Pulmonary artery endothelial cell (primary cell): Measurements from ENCODE around the gene CEP295NL. TPM values are rescaled to one million over a fixed set of nuclear protein-coding genes. Genes with fewer than 3 reads are reported as not detected.
"Not testable (repeated sequence)": the region's sequence is repeated elsewhere in the genome, so short reads cannot be mapped to it uniquely, and the experiment has no call there.

Experiments
- DNase-seq: peaks from one replicate; pipeline ENCODE4 v3.0.0-alpha.2; 2011; ENCODE audit warnings: low read depth, low spot score
- total RNA-seq: library from RNA; depleted of rRNA; stranded (reverse); fragments of >200 nt; gene quantifications from 2 replicates; pipeline ENCODE4 v1.2.3, GENCODE V29; 2014

CEP295NL gene
- total RNA-seq, 1 donor from 2014 or later = 0.73 TPM

DNA sequence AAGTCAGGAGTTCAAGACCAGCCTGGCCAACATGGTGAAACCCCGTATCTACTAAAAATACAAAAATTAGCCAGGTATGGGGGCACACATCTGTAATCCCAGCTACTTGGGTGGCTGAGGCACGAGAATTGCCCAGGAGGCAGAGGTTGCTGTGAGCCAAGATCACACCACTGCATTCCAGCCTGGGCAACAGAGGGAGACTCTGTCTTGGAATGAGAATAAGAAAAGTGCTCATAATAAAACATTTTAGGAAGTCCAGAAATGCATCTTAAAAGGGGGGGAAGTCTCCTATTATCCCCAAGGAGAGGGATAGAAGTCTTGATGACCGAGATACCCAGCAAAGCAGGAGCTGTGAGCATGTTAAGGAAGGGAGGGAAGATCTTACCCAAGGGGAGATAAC, 36.0 kb downstream of the CEP295NL start:
- DNase-seq = not testable (repeated sequence)

DNA sequence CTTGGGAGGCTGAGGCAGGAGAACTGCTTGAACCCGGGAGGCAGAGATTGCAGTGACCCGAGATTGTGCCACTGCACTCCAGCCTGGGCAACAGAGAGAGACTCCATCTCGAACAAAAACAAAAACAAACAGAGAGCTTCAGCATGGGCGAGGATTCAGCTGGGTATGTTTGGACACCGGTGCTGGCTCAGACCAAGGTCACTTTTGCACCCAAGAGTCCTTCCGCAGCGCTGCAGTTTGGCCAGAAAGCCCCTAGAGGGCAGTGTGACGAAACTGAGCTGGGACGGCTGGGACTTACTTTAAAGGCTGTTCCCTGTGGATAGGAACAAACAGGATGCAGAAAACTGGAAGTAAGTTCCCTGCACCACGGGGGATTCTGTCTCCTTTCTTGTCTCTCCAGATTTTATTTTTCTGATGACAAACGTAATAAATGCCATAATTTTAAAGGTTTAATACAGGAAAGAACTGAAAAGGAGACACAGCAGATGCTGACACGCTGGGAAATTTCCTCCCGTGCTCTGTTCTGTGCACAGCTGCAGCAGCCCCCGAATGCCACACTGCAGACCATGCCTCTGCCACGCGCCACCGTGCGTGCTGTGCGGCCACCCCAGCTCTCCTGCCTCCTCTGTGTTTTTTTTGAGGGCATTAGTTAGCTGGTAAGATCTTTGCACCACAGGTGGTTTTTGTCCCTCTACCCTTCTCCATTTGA, 37.2 kb downstream of the CEP295NL start:
- peak; percentile 49 for DNase-seq

DNA sequence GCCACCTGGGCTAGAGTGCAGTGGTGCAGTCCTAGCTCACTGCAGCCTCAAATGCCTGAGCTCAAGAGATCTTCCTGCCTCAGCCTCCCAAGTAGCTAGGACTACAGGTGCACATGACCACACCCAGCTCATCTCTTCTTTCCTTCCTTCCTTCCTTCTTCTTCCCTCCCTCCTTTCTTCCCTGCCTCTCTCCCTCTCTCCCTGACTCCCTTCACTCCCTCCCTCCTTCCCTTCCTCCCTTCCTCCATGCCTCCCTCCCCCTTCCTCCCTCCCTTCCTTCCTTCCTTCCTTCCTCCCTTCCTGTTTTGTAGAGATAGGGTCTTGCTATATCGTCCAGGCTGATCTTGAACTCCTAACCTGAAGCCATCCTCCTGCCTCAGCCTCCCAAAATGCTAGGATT, 38.9 kb downstream of the CEP295NL start:
- no peak for DNase-seq

DNA sequence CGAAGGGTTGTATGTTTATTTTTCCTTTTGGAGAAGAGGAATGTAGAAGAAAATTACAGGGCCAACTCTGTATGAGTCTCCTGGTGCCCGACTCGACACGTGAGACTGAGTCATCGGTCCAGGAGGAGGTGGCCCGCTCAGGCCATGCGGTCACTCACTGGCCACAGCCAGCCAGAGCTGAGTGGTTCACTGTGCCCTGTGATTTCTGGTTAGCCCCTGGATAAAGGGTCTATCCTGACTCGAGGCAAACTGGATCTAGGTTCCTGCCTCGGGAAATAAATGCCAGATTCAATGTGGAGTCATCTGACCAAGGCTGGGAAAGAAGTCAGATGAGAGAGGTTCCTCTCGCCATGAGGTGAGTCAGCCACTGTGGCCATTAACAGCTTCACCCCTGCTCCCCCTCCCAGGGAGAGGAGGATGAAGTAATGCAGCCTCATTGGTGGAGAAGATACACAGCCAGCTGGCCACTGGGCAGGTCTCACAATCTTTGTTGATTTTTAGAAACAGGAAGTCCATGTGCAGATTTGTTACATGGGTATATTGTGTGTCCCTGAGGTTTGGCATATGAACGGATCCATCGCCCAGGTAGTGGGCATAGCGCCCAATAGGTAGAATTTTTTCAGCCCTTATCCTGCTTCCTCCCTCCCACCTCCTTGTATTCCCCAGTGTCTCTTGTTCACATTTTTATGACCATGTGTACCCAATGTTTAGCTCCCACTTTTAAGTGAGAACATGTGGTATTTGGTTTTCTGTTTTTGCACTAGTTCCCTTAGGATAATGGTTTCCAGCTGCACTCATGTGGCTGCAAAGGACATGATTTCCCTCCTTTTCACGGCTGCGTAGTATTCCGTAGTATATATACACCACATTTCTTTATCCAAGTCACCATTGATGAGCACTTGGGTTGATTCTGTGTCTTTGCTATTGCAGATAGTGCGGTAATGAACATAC, 40.7 kb downstream of the CEP295NL start:
- peak; percentile 87 for DNase-seq

DNA sequence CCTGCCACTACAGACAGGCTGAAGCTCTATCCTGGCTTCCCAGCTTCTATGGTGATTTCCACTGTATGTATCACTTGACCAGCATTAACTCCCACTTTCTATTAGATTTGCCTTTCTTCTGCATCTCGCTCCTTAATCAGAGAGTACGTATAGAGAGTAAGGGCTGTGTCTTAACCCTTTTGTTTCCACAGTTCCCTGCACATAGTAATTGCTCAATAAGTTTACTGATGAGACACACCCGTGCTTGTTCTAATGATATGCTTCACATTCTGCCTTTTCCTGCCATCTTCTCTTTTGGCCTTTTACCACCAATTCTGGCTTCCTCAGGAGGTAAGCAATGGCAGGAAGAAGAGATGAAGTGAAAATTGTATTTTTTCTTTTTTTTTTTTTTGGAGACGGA, 41.8 kb downstream of the CEP295NL start:
- no peak for DNase-seq

DNA sequence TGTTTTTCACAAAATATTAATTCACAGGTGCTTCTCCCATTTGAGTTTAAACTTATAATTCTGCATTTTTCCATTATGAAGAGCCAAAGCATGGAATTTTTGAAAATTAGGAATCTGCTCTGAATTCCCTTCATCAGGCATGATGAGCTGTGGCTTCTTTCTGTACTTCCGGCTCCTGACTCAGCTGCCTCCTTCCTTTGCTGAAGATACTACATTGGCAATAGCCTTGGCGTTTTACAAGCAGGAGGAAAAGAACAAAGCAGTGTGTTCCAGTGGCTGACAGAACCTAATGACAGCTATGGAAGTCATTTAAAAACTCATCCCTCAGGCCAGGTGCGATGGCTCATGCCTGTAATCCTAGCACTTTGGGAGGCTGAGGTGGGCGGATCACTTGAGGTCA, 44.0 kb downstream of the CEP295NL start:
- no peak for DNase-seq

DNA sequence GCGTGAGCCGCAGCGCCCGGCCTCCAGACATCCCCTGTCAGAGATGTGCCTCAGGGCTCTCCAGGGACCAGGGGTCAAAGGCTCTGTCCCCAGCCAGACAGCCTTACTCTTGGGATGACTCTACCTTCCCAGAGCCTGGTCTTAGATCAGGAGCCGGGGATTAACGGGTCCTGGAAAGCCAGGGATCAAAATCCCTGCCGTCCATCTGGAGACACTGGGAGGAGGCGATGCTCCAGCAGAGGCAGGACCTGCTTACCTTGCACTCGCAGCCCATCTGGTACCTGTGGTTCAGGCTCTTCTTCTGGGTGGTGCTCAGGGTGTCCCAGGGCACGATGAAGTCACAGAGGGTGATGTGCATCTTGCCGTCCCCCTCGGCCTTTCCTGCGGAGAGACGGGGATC, 45.7 kb downstream of the CEP295NL start:
- DNase-seq = no peak

DNA sequence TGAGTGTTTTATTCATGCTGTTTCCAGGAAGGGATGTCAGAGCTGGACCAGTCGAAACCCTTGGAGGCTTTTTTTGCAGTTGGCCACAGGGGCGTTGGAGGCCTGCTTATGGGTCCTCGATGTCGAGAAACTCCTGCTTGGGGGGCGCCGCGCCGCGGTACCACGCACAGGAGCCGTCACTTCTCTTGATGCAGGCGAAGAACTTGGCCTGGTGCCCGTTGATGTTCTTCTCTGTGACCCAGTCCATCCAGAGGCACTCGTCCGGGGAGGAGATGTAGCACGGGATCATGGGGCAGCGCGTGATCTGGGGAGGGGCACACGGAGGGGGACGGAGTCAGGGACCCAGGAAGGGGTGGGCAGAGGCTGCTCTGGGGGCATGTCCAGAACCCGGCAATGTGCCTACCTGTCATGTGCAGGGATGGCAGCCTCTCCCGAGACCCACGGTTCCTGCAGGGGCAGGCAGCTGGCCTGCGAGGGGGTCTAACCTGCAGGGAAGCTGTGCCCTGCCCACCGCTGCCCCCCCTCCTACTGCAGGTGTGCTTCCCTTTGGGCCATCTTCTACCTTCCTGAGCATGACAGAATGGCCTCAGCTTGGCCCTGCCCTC, 47.3 kb downstream of the CEP295NL start:
- no peak for DNase-seq

DNA sequence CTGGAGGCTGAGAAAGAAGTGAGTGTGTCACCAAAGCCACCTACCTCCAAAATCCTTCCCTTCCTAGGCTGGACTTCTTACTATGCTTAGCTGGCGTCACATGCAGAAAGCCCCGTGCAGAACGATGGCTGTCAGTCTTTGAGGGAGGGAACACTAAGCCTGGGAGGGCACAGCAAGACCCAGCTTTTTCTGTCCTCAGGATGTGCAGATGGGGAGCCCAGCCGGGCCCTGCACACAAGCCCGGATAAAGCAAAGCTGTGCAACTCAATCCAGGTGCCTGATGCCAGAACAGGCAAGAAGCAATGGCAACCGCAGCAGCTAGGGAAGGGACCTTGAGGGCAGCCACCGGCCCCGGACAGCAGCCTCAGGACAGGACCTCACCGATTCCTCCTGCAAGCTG, 48.5 kb downstream of the CEP295NL start:
- DNase-seq = no peak

DNA sequence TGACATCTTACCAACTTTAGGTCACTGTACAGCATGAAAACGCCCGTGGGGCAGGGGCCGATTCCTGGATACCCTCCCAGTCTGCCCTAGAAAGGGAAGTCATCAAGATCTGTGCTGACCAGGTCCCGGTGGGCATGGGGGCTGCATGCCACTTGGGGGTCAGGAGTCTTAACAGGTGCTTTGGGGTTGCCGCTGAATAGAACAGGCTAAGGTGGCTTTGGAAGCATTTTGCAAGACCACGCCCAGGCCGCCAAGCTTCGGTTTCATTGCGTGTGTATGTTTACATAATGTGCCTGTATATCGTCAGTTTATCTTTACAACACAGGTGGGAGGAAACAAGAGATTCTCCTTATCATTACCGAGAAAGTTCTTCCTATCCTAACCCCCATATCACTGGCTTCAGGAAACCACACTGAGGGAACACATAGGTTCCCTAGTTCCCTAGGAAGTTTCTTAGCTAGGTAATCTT, 49.0 kb downstream of the CEP295NL start:
- DNase-seq = no peak

DNA sequence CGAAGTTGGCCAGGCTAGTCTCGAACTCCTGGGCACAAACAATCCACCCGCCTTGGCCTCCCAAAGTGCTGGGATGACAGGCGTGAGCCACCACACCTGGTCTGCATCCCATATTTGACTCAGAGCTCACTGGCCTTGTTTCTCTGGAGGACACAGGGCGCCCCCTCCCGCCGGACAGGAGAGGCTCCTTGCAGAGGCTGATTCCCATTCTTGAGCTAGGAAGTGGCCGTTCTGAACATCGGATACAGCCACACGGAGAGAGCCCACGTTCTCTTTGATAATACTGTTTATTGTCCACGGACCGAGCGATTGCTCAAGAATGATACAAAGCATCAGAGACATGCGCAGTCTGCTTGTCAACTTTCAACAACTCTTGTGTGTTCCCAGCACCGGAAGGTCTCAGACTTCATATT, 50.3 kb downstream of the CEP295NL start:
- no peak for DNase-seq

DNA sequence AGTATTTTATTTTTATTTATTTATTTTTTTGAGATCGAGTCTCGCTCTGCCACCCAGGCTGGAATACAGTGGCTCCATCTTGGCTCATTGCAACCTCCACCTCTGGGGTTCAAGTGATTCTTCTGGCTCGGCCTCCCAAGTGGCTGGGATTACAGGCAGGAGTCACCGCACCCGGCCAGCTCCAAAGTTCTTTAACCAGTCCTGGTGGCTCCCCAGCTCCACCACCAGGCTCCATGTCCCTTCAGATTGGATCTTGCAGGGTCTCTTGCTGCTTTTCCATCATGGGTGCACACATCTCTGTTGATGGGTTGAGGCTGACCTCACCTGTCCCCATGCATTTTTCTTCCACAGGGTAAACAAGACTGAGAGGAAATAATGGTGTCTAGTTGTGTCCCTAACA, 54.0 kb downstream of the CEP295NL start:
- no peak for DNase-seq

DNA sequence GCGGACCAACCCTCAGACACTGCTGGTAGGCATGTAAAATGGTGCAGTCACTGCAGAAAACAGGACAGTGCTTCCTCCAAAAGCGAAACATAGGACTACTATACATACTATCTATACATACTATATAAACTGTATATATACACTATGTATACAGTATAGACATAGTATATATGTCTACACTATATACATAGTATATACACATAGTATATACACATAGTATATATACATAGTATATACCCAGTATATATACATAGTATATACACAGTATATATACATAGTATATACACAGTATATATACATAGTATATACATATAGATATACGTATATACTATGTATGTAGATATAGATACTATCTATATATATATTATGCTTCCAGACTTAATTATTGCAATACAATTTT, 55.9 kb downstream of the CEP295NL start:
- DNase-seq = no peak

DNA sequence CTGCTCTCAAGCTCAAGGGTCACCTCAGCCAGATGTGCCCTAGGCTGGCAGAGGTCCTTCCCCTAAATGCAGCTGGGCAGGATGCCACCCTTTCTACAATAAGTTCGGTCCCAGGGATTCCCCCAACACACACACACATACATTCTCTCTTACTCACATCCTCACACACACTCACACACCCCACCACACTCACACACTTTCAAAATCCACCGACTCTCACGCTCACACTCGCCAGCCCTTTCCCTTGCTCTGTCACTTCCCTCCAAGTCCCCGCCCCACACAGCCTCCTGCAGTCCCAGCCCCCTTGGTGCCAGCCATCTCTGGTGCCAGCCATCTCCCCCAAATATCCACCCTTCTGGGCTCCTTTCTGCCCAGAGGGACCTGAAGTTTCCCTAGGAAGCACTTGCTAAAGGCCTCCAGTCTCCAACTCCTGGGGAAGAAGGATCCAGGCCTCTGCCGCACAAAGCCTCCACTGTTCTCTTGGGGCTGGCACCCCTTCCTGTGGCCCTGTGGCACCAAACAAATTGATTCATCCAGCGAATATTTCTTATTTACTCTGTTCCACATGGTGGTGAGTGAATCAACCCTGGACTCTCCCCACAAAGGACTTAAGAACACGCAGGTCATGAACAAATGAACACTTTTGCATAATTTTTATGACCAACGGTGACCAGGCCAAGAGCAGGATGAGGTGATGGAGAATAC, 58.5 kb downstream of the CEP295NL start:
- no peak for DNase-seq

DNA sequence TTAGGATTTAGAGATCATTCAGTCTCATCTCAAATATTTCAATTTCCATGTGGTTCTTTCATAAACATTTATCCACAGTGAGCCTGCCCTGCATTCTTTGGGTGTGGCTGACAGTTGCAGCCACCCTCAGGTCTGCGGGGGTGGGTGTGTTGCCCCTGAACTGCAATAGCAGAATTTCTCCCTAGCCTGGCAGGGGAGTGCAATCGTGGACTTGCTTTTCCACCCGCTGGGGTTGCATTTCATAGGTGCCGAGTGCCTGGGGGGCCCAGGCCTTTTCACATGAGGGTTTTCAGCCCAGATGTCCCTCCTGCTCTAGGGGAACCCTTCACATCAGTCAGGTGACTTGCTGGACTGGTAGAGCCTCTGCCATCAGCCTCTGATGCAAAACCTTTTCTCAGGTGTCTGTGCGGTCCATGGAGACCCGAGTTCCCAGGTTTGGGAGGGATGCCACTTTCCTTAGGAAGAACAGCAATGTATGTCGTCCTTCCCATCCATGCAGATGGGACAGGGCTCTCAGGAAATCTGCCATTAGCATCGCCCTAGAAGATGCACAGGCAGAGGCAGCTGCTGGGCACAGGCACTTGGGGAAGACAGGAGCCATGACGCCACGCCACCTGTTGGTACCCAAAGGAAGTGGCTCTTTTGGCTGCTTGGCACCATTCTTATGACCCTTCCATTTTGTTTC, 60.0 kb downstream of the CEP295NL start:
- no peak for DNase-seq

DNA sequence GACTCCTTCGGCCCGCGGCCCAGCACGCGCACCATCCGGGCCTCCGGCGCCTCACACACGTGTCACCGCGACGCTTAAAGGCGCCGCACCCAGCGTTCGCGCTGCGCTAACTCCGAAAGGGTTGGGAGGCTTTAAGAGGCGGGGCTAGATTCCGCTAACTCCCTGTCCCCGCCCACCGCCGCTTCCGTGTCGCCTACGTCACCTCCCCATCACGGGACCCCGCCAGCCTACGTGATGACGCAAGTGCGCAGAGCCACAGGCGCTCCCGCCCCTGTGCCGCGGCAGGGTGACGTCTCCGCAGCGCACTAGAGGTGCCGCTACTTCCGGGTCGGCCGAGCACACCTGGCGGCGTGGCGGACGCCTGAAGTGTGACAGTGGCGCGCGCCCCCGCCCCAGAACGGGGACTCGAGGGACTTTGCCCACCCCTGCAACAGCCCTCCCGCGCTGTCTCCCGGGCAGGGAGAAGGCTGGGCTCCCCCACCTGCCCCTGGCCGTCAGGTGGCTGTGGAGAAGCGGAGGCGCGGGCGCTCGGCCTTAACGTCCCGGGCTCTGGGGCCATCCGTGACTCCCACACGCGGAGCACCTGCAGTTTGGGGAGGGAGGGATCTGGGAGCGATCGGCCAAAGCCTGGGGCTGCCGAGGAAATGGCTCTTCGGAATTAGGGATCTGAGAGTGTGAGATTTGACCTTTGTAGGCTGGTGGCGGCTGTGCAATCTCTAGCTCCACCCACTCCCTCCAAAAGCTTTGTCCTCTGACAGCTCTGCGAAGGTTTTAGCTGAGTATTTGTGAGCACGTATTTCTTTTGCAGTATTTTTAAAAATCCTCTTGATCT, 62.0 kb downstream of the CEP295NL start, which contains the start of gene USP36:
Gene USP36, minus strand, starts transcription at position 35 of the 832 bp plus-strand sequence. CDS start 4,451 bp downstream, outside the sequence.
- DNase-seq = peak; percentile 94
